Measurements from ENCODE around the gene PRPF40B.

DNA sequence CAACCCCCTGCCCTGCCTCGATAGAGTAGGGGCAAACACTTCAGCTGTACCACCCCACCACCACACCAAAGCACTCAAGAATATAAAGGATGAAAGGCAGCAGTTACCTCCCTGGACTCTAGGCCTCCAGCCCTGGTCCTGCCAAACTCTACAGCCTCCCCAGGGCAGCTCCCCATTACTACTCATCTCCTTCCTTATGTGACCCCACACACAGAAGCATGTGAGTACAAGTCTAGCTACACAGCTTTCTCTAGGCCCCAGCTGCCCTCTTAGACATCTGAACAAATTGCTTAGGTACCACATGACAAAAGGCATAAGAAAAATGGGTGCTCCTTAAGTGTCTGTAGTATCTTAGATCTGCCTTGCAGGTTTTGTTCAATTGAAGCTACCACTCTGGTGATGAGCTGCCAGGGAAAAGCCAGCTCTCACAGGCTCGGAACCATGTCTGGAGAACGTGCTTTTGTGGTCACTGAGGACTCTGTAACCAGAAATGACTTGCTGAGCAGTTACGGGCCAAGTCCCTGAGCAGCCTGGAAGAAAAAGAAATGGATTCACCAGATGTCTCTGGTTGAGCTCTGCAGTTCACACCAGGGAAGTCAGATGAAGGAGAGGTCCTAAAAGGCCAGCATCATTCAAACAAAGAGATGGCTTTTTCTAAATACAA lies 51.1 kb downstream of the PRPF40B start:
- no peak for TF ChIP-seq CTCF (IDR thresholded peaks at IDR 0.05; ENCODE audit: poor library complexity)
- TF ChIP-seq EZH2 (IDR thresholded peaks at IDR 0.05; ENCODE audit: borderline replicate concordance), result no peak
